Activated naive CD8-positive, alpha-beta T cell treated with anti-CD3 and anti-CD28 coated beads for 36 hours (primary cell): ENCODE results near the gene MLYCD. TPM values are rescaled to one million over a fixed set of nuclear protein-coding genes. Genes with fewer than 3 reads are reported as not detected.
A peak's percentile ranks its signal among the peaks of the same experiment; 100 is the strongest.
"Not testable (repeated sequence)": the region's sequence is repeated elsewhere in the genome, so short reads cannot be mapped to it uniquely, and the experiment has no call there.

Experiments
- DNase-seq: peaks from one replicate; pipeline ENCODE4 v3.0.0; 2021
- H3K27ac Mint-ChIP-seq: one replicate; pipeline ENCODE4 v1.8.0; 2022; ENCODE audit warnings: mild to moderate bottlenecking, moderate library complexity, mixed read lengths
- H3K27me3 Mint-ChIP-seq: one replicate; pipeline ENCODE4 v1.8.0; 2022; ENCODE audit warnings: mild to moderate bottlenecking, mixed read lengths
- H3K36me3 Mint-ChIP-seq: one replicate; pipeline ENCODE4 v1.8.0; 2021; ENCODE audit warnings: mild to moderate bottlenecking, mixed read lengths
- H3K4me1 Mint-ChIP-seq: one replicate; pipeline ENCODE4 v1.8.0; 2021; ENCODE audit warnings: mixed read lengths
- H3K4me3 Mint-ChIP-seq: one replicate; pipeline ENCODE4 v1.8.0; 2022; ENCODE audit warnings: mild to moderate bottlenecking, moderate library complexity, mixed read lengths
- H3K9me3 Mint-ChIP-seq: one replicate; pipeline ENCODE4 v1.8.0; 2022; ENCODE audit warnings: mixed read lengths
- total RNA-seq, 2 experiments: library from RNA; stranded (reverse); gene quantifications; one replicate each; pipeline ENCODE4 v1.2.3, GENCODE V29; 2021

MLYCD gene
- total RNA-seq, 2 experiments from 2014 or later, result 2.4 TPM

DNA sequence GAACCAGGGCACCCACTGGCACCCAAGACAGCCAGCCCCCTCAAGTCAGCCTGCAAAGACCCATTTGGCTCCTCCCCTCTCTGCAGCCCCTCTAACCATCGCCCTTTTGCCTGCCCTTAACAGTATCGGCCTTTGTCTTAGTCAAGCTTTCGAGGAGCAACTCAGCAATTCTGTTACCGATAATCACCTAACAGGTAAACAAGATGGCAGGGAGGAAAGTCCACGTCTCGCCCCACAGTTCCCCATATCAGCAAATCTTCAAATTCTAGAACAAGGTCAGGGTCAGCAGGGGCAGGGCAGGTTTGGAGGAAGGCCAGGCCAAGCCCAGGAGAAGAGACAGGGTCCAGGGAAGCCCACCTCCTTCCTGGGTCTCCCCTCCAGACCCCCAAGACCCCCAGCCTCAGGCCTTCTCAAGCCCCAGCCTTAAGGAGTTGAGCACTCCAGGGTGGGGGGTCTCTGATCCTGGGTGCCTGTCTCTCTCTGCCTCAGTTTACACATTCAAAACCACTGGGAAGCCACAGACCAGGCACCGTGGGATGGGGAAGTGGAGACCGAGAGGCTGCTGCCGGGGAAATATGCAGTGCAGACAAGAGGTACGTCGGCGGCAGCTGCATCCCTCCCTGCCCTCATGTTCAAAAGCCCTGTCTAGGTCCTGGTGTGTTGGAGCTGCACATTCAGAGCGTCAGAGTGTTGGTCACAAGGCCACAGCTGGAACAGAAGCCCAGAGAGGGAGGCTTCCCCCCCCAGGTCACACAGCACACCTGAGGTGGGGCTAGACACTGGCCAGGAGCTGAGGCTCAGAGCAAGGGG is 50.2 kb downstream of the MLYCD start:
- H3K9me3 Mint-ChIP-seq, result no peaks in the 10 kb centered on the region
- peaks cover 9% of the 10 kb centered on the region for H3K4me1 Mint-ChIP-seq
- H3K27ac Mint-ChIP-seq, result no peak overlapping the region
- no peak overlapping the region for H3K4me3 Mint-ChIP-seq
- no peaks in the 10 kb centered on the region for H3K36me3 Mint-ChIP-seq
- peaks cover 7% of the 10 kb centered on the region for H3K27me3 Mint-ChIP-seq
- DNase-seq, result no peak

- no peak overlapping the region for H3K27ac Mint-ChIP-seq
- no peak for DNase-seq
- H3K27me3 Mint-ChIP-seq, result peaks cover 13% of the 10 kb centered on the region
- H3K4me3 Mint-ChIP-seq, result no peak overlapping the region
- peaks cover 9% of the 10 kb centered on the region for H3K4me1 Mint-ChIP-seq
- no peaks in the 10 kb centered on the region for H3K36me3 Mint-ChIP-seq
- no peaks in the 10 kb centered on the region for H3K9me3 Mint-ChIP-seq
Observed at GRCh38 chr16:83949724-83950001, 50.7 kb downstream of the MLYCD start.

- H3K36me3 Mint-ChIP-seq, H3K4me3 Mint-ChIP-seq, H3K9me3 Mint-ChIP-seq, H3K4me1 Mint-ChIP-seq, H3K27ac Mint-ChIP-seq, DNase-seq: not testable (repeated sequence)
- peaks cover 25% of the 10 kb centered on the region for H3K27me3 Mint-ChIP-seq
Observed at GRCh38 chr16:83950862-83951399, 52.0 kb downstream of the MLYCD start.

GRCh38 chr16:83951544-83951943 is 52.6 kb downstream of the MLYCD start:
- peaks cover 28% of the 10 kb centered on the region for H3K27me3 Mint-ChIP-seq
- no peaks in the 10 kb centered on the region for H3K36me3 Mint-ChIP-seq
- H3K27ac Mint-ChIP-seq, result no peak overlapping the region
- H3K4me1 Mint-ChIP-seq, result peaks cover 9% of the 10 kb centered on the region
- no peaks in the 10 kb centered on the region for H3K9me3 Mint-ChIP-seq
- no peak overlapping the region for H3K4me3 Mint-ChIP-seq
- DNase-seq, result no peak

DNA sequence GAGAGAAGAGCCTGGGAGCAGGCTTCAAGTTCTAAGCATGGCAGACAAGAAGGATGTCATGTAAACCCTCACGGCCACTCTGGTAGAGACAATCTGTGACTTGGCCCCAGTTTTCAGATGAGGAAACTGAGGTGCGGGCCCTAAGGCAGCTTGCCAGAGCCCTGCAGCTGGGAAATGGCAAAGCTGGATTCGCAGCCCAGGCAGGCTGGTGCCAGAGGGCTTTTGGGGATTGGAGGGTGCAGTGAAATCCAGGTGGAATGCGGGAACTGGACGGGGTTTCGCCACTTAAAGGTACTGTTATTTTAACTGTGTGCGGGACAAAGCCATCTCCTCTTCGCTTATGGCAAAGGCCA is 53.6 kb downstream of the MLYCD start:
- peaks cover 28% of the 10 kb centered on the region for H3K27me3 Mint-ChIP-seq
- no peak for DNase-seq
- no peak overlapping the region for H3K4me3 Mint-ChIP-seq
- no peaks in the 10 kb centered on the region for H3K9me3 Mint-ChIP-seq
- peak overlapping the region; percentile 38 for H3K27ac Mint-ChIP-seq
- peaks cover 9% of the 10 kb centered on the region for H3K4me1 Mint-ChIP-seq
- H3K36me3 Mint-ChIP-seq, result no peaks in the 10 kb centered on the region

GRCh38 chr16:83952940-83953795 is 54.3 kb downstream of the MLYCD start, which contains the start of gene OSGIN1:
Gene OSGIN1, plus strand, starts transcription at chr16:83953240. Its CDS starts 4,432 bp downstream, at chr16:83957672.
- Mint-ChIP-seq H3K27ac (peak within 1 kb of the TSS; percentile 38), H3K27me3 (peaks cover 28% of the 10 kb centered on the region), H3K4me3 (peak within 1 kb of the TSS; percentile 71), H3K9me3 (no peaks in the 10 kb centered on the region), H3K4me1 (peaks cover 9% of the 10 kb centered on the region), H3K36me3 (no peaks in the 10 kb centered on the region)
- peak; percentile 85 for DNase-seq

DNA sequence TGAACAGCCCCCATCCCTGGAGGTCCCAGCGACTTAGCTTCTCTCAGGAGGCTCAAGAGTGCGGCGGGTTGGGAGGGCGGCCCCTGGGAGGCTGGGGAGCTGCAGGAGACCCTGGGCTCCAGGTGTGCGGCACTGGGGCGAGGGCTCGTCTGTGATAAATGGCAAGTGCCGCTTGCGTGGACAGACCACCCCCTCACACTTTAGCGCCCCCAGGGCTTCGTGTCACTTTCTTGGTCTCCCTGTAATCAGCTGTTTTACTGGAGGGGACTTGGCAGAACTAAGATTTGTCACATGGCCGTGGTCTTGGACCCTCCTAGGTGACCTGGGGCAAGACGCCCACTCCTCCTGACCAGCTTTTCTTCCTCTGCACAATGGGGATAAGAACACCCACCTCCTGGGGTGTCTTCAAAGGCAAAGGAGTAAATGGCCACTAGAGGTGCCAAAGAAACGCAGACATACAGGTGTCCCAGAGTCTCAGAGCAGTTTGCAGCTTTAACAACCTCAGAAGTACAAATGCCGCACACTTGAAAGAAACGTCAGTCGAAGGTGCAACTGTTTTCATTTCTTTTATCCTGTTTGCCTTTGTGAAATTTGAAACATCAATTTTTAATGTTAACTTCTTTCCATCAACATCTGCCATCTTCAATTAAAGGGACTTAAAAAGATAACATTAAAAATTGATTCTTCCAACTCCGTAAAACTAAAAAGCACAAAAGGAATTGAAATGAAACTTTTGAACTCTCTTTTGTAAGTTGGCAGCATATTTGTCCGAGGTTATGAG is 55.1 kb downstream of the MLYCD start:
- peaks cover 28% of the 10 kb centered on the region for H3K27me3 Mint-ChIP-seq
- no peak overlapping the region for H3K27ac Mint-ChIP-seq
- H3K4me1 Mint-ChIP-seq, result peaks cover 9% of the 10 kb centered on the region
- no peaks in the 10 kb centered on the region for H3K36me3 Mint-ChIP-seq
- H3K4me3 Mint-ChIP-seq, result peak overlapping the region; percentile 65
- H3K9me3 Mint-ChIP-seq, result no peaks in the 10 kb centered on the region
- peak; percentile 16 for DNase-seq

DNA sequence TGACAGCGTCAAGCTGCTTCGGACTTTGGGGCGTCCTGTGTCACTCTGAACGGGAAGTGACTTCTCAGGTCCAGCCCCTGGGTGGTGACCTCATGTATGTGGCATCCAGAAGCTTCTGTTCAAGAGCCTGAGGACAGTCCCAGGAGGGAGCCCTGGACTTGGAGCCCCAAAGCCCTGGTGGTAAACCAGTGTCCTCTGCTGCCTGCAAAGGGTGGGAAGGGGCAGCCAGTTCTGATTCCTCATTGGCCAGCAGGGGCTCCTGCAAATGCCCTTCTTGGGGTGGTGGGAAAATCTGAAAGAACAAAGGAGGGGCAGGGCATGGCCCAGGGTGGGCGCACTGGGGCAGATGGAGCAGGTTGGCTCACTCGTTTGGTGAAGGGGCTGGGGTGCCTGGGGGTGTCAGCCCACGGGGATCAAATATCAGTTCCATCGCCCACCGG is 55.7 kb downstream of the MLYCD start:
- Mint-ChIP-seq H3K4me3 (no peak overlapping the region), H3K27me3 (peaks cover 28% of the 10 kb centered on the region), H3K9me3 (no peaks in the 10 kb centered on the region), H3K4me1 (peaks cover 9% of the 10 kb centered on the region), H3K27ac (no peak overlapping the region), H3K36me3 (no peaks in the 10 kb centered on the region)
- DNase-seq, result no peak

DNA sequence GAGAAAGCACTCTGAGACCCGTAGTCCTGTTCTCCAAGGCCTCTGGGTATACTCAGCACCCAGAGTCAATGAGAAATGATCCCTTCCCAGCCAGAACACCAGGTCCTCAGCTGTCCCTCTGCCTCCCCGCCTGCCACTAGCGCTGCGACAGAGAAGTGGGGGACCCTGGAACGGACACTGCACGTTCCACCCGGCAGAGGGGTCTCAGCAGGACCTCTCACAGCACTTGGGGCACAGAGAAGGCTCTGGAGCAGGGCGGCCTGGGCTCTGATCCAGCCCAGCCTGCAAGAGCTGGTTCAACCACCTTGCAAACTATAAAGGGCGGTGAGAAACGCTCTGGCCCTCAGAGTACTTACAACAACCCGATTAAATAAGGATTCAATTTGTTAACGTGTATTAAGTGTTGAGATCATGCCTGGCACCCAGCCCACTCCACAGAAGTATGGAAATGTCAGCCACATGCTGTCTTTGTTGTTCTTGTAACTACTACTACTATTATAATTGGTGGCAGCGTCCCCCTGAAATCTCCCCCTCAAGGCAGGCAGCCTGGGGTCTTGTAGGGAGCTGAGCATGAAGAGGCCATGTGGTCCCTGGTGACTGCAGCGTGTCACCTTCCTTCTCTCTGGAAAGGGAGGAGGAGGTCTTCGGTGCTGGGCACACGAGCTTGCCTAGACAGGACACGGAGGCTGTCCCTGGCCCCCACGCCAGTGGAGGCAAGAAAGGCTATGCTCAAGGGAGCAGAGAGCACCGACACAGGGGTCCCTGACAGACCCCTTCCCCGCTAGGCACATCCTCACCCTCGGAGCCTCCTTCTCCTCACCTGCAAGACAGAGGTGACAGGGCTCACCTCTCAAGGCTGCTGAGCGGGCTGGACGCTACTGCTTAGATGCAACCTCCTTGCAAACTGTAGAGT is 56.6 kb downstream of the MLYCD start:
- H3K36me3 Mint-ChIP-seq, result no peaks in the 10 kb centered on the region
- no peak overlapping the region for H3K4me3 Mint-ChIP-seq
- H3K4me1 Mint-ChIP-seq, result peaks cover 9% of the 10 kb centered on the region
- H3K27me3 Mint-ChIP-seq, result peaks cover 28% of the 10 kb centered on the region
- no peak for DNase-seq
- no peaks in the 10 kb centered on the region for H3K9me3 Mint-ChIP-seq
- no peak overlapping the region for H3K27ac Mint-ChIP-seq

DNA sequence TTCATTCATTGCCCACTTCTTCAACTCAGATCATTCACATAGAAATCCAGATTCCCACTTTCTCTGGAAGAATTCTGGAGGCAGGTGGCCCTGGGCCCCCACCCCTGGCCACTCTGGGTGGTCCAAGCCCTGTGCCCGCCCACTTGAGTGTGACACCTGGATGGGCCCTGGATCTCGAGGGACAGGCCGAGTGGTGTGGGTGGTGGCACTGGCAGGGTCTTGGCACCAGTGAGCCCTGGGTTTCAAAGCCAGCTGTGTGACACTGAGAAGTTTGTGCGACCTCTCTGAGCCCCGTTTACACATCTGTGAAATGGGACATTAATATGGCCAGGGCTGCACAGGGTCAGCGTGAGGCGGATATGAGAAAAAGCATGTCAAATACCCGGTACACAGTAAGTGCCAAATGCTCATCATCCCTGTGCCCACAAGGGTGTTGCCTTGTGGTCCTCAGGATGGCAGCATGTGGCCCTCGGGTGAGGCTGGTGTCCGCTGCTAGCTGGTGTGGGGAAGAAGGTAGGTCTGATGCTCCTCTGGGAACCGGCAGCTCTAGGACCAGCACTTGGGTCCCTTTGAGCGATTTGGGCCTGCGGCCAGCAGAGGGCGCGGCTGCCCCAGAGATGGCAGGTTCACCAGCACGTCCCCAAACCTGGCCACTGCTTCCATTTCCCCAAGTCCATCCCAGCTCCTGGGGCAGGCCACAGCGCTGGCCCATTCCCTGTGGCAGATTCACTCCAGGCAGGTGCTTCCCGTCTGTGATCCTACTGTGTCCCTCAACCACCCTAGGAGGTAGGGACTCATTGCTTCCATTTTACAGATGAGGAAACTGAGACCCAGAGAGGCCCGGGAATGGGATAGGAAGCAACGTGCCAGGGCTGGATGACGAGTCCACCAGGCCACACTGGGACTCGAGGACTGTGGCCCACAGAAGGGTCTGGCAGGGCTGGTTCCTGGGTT is 57.7 kb downstream of the MLYCD start:
- Mint-ChIP-seq H3K36me3 (no peaks in the 10 kb centered on the region), H3K9me3 (no peaks in the 10 kb centered on the region), H3K4me3 (no peak overlapping the region), H3K27me3 (peaks cover 28% of the 10 kb centered on the region), H3K27ac (no peak overlapping the region), H3K4me1 (peaks cover 9% of the 10 kb centered on the region)
- DNase-seq, result peak; percentile 76

- H3K36me3 Mint-ChIP-seq, result no peaks in the 10 kb centered on the region
- peaks cover 7% of the 10 kb centered on the region for H3K4me1 Mint-ChIP-seq
- no peaks in the 10 kb centered on the region for H3K9me3 Mint-ChIP-seq
- no peak overlapping the region for H3K4me3 Mint-ChIP-seq
- no peak overlapping the region for H3K27ac Mint-ChIP-seq
- peaks cover 28% of the 10 kb centered on the region for H3K27me3 Mint-ChIP-seq
- DNase-seq, result no peak
Observed at GRCh38 chr16:83957296-83957855, 58.5 kb downstream of the MLYCD start.

DNA sequence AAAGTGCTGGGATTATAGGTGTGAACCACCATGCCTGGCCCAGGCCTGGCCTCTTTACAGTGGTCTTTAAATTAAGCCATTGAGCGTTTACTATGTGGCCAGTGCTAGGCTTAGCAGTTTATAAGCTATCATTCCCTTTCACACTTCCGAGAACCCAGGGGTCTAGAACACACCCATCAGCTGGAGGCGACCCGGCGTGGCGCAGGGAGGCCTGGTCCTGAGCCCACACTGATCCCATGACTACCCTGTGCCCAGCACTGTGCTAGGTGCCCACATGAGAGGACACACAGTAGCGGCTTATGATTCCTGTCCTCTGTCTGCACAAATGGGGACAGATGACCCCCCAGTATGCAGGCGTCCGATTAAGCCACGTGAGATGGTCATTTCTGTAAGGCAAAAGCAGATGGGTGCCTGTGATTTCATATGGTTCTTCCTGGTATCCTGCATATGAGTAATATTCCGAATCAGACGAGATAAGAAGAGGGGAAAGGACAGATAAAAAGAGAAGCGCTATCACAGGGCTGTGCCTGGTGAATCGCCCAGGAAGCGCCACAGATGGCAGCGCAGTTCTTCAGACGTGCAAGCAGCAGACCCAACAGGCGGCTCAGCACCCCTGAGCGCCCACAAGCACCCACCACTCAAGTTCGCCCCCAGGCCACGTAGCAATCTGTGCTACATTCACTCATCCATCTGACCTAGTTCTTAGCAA is 59.4 kb downstream of the MLYCD start:
- Mint-ChIP-seq H3K27me3 (peaks cover 28% of the 10 kb centered on the region), H3K4me1 (peaks cover 2% of the 10 kb centered on the region), H3K36me3 (no peaks in the 10 kb centered on the region), H3K27ac (no peak overlapping the region), H3K4me3 (no peak overlapping the region), H3K9me3 (no peaks in the 10 kb centered on the region)
- no peak for DNase-seq
